ENCODE measurements around the gene MCU.

GRCh38 chr10:72691863-72692743 lies at the start of gene MCU:
- TF ChIP-seq, protein P1, sequence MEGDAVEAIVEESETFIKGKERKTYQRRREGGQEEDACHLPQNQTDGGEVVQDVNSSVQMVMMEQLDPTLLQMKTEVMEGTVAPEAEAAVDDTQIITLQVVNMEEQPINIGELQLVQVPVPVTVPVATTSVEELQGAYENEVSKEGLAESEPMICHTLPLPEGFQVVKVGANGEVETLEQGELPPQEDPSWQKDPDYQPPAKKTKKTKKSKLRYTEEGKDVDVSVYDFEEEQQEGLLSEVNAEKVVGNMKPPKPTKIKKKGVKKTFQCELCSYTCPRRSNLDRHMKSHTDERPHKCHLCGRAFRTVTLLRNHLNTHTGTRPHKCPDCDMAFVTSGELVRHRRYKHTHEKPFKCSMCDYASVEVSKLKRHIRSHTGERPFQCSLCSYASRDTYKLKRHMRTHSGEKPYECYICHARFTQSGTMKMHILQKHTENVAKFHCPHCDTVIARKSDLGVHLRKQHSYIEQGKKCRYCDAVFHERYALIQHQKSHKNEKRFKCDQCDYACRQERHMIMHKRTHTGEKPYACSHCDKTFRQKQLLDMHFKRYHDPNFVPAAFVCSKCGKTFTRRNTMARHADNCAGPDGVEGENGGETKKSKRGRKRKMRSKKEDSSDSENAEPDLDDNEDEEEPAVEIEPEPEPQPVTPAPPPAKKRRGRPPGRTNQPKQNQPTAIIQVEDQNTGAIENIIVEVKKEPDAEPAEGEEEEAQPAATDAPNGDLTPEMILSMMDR (IDR thresholded peaks at IDR 0.05), result no peak
- TF ChIP-seq POLR2A (IDR thresholded peaks at IDR 0.05), result peak; percentile 77 to 90 (median 77)

All from body of pancreas (tissue), 4 donors.